AG04450 (cell line): ENCODE data around the gene HECTD4. TPM values are rescaled to one million over a fixed set of nuclear protein-coding genes. Genes with fewer than 3 reads are reported as not detected.
"Not testable (repeated sequence)": the region's sequence is repeated elsewhere in the genome, so short reads cannot be mapped to it uniquely, and the experiment has no call there.

Experiments
- CTCF ChIA-PET: fragments of 300-600, 350-600 bp; formaldehyde crosslinking; extraction: SDS; loops from one replicate; lab custom pipeline; 2022; ENCODE audit warnings: antibody characterized with exemption, inconsistent platforms; lab: Charles Lee
- POLR2A ChIA-PET: fragments of 350-600 bp; formaldehyde crosslinking; extraction: SDS; loops from one replicate; lab custom pipeline; 2021; ENCODE audit warnings: antibody characterized with exemption, inconsistent platforms; lab: Yijun Ruan, JAX
- DNase-seq: peaks from one replicate; pipeline ENCODE4 v3.0.0-alpha.2; 2011; ENCODE audit warnings: low read depth, low spot score
- H3K27ac ChIP-seq: one replicate; pipeline ENCODE4 v1.5.1; 2012; ENCODE audit warnings: low read depth, low read length, control low read depth
- H3K27me3 ChIP-seq: one replicate; pipeline ENCODE4 v1.6.0; 2012; ENCODE audit warnings: low read length; ENCODE audit not compliant: control insufficient read depth, insufficient read depth
- H3K4me3 ChIP-seq: 2 replicates; pipeline ENCODE4 v1.5.1; 2011; ENCODE audit warnings: mild to moderate bottlenecking, low read depth, low read length, control low read depth
- H3K9me3 ChIP-seq: 2 replicates; pipeline ENCODE4 v1.5.1; 2012; ENCODE audit warnings: low read length; ENCODE audit not compliant: control insufficient read depth, insufficient read depth
- polyA plus RNA-seq: library from polyadenylated mRNA; depleted of rRNA; stranded (reverse); fragments of >200 nt; gene quantifications from 2 replicates; pipeline ENCODE4 v1.2.3, GENCODE V29; 2011
- TF ChIP-seq, protein P1 (sequence below): IDR thresholded peaks from 2 replicates; pipeline ENCODE4 v1.5.1; 2011; ENCODE audit warnings: low read depth, low read length, control low read depth, inconsistent platforms

HECTD4 gene
- polyA plus RNA-seq, 1 experiment: 8.6 TPM

DNA sequence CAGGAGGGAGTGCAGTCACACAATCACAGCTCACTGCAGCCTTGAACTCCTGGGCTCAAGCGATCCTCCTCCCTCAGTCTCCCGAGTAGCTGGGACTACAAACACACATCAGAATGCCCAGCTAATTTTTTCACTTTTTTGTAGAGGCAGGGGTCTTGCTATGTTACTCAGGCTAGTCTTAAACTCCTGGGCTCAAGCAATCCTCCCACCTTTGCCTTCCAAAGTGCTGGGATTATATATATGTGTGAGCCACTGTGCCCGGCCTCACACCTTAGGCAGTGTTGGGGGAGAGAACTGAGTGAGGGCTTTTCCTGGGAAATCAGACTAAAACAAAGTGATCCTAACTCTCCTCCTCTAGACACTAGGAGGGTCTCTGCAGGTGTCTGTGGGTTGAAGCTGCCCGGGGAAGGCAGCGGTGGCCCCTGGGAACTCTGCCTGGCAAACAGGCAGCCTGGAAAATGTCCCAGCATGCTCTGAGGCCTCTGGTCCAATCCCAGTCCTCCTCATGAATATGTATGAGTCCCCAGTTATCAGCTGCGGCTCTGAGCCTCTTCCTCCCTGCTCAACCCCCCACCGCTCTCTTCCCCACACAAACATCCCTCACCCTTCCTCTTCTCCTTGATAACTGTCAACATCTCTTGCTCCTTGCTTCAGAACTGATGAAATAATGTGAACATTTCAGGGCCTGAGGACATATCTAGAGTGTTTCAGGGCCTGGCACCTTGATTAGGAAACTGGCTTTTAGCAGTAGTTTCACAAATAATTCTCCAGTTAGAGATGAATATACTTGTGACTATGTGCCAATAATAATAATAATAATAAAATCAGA lies 265.8 kb downstream of the HECTD4 start:
- POLR2A ChIA-PET: interaction anchor here (0.6 to 1.9 kb wide), 3 partner anchors 9 to 154 kb away, joined by 3 to 7 read pairs (median 3); partner anchors contain the start of gene TRAFD1

DNA sequence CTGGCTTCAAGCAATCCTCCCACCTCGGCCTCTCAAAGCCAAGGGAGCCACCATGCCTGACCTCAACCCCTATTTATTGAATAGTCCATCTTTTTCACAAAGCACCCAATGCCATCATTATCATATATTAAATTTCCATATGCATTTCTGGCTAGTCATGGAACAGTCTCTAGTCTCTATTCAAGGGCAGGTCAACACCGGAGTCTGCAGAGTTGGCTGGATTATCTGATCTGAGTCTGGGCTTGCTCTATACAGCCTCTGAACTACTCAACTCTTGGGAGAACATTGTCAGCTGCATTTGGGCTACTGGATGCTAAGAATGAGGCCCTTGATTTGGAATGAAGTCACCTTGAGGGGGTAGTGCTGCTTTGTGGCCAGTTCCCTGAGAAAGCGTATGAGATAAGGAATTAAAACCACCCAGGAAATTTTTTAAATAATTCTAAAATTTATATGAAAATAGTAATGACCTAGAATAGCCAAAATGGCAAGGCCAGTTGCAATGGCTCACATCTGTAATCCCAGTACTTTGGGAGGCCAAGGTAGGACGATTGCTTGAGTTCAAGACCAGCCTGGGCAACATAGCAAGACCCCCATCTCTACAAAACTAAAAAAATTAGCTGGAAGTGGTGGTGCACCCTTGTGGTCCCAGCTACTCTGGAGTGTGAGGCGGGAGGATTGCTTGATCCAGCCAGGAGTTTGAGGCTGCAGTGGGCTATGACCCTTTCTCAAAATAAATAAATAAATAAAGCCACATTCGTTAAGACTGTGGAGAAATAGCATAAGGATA lies 266.8 kb downstream of the HECTD4 start:
- CTCF ChIA-PET: interaction anchor here (1.6 kb wide), 1 partner anchor 271 kb away, joined by 4 read pairs; no protein-coding TSS in a partner anchor
- Histone ChIP-seq H3K9me3 (no peaks in the 10 kb centered on the region; the same call in 1 of the 2 replicates), H3K27me3 (no peaks in the 10 kb centered on the region), H3K27ac (no peak overlapping the region), H3K4me3 (no peak overlapping the region)
- no peak for DNase-seq
- POLR2A ChIA-PET: interaction anchor here (1.9 kb wide), 1 partner anchor 10 kb away, joined by 7 read pairs; the partner anchor contains the start of gene TRAFD1
- TF ChIP-seq, protein P1, sequence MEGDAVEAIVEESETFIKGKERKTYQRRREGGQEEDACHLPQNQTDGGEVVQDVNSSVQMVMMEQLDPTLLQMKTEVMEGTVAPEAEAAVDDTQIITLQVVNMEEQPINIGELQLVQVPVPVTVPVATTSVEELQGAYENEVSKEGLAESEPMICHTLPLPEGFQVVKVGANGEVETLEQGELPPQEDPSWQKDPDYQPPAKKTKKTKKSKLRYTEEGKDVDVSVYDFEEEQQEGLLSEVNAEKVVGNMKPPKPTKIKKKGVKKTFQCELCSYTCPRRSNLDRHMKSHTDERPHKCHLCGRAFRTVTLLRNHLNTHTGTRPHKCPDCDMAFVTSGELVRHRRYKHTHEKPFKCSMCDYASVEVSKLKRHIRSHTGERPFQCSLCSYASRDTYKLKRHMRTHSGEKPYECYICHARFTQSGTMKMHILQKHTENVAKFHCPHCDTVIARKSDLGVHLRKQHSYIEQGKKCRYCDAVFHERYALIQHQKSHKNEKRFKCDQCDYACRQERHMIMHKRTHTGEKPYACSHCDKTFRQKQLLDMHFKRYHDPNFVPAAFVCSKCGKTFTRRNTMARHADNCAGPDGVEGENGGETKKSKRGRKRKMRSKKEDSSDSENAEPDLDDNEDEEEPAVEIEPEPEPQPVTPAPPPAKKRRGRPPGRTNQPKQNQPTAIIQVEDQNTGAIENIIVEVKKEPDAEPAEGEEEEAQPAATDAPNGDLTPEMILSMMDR: no peak

More for the DNA sequence above, 265.8 kb downstream of the HECTD4 start:
- DNase-seq: no peak
- no peak overlapping the region for H3K27ac ChIP-seq
- CTCF ChIA-PET: interaction anchor here (0.8 to 1.6 kb wide), 2 partner anchors 15 to 270 kb away, joined by 4 to 5 read pairs; no protein-coding TSS in a partner anchor
- TF ChIP-seq, protein P1: no peak
- H3K4me3 ChIP-seq: no peak overlapping the region
- no peaks in the 10 kb centered on the region for H3K27me3 ChIP-seq
- no peaks in the 10 kb centered on the region; the same call in 1 of the 2 replicates for H3K9me3 ChIP-seq

DNA sequence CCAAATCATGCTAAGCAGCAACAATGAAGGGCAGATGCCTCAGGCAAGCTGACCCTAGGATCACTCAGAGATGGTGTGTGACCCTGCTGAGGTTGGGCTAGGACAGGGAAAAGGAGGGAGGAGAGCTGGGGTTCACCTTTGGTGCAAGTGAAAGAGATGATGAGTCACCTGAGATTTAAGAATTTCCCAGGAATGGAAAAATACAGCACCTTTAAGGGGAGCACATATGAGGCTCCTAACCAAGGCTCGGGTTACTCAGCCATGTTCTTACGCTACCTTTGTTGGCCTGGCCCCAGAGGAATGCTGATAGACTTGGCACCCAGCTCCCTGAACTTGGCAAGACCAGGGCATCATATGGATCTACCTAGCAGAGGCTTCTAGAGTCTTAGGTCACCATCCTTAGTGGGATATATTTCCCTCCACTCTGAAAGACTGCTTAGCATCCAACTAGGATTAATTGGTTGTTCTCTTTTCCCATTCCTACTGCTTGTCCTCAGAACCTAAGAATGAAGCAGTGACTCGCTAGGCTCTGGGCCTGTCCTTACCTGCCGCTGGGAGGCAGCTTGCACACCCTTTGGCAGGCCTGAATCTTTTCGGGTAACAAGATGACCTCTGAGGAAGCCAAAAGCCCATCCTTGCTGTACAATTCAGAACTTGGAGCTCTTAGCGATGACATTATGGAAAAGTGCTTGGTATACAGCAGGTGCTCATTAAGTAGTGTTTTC lies 269.7 kb downstream of the HECTD4 start:
- Histone ChIP-seq H3K9me3 (no peaks in the 10 kb centered on the region; the same call in 1 of the 2 replicates), H3K4me3 (no peak overlapping the region), H3K27ac (no peak overlapping the region), H3K27me3 (no peaks in the 10 kb centered on the region)
- TF ChIP-seq, protein P1: no peak
- ChIA-PET POLR2A (interaction anchor here (0.6 to 1.4 kb wide), 2 partner anchors 9 to 13 kb away, joined by 3 to 7 read pairs; partner anchors contain the start of gene TRAFD1), CTCF (interaction anchor here (1.0 to 1.4 kb wide), 2 partner anchors 12 to 167 kb away, joined by 4 to 5 read pairs; partner anchors contain the start of gene TRAFD1)
- DNase-seq: no peak

DNA sequence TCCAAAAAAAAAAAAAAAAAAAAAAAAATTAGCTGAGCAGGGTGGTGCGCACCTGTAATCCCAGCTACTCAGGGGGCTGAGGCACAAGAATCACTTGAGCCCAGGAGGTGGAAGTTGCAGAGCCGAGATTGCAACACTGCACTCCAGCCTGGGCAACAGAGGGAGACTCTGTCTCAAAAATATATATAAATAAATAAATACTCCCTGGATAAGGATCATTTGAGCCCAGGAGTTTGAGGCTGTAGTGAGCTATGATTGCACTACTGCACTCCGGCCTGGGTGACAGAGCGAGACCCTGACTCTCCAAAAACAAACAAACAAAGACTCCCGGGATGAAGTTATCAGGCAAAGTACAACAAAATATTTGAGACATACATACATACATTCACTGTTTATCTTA lies 270.3 kb downstream of the HECTD4 start:
- Histone ChIP-seq H3K9me3 (no peaks in the 10 kb centered on the region; the same call in 1 of the 2 replicates), H3K4me3 (no peak overlapping the region), H3K27me3 (no peaks in the 10 kb centered on the region), H3K27ac (no peak overlapping the region)
- no peak for DNase-seq
- CTCF ChIA-PET: interaction anchor here (0.6 to 1.4 kb wide), 3 partner anchors 13 to 166 kb away, joined by 4 to 9 read pairs (median 5); partner anchors contain the start of gene TRAFD1
- POLR2A ChIA-PET: interaction anchor here (0.7 kb wide), 1 partner anchor 20 kb away, joined by 14 read pairs; no protein-coding TSS in a partner anchor
- TF ChIP-seq, protein P1: no peak

DNA sequence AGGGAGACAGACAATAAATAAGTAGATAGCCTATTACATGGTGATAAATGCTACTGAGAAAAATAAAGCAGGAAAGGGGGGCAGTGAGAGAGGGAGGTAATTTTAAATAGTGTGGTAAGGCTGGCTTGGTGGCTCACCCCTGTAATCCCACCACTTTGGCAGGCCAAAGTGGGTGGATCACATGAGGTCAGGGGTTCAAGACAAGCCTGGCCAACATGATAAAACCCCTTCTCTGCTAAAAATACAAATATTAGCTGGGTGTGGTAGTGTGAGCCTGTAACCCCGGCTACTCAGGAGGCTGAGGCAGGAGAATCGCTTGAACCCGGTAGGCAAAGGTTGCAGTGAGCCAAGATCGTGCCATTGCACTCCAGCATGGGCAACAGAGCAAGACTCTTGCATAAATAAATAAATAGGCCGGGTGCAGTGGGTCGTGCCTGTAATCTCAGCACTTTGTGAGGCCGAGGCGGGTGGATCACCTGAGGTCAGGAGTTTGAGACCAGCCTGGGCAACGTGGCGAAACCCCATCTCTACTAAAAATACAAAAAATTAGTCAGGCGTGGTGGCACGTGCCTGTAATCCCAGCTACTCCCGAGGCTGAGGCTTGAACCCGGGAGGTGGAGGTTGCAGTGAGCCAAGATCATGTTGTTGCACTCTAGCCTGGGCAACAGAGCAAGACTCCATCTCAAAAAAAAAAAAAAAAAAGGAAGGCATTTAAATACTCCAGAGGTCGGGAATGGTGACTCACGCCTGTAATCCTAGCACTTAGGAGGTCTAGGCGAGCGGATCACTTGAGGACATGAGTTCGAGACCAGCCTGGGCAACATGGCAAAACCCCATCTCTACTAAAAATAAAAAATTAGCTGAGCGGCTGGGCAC lies 271.2 kb downstream of the HECTD4 start:
- not testable (repeated sequence) for H3K27ac ChIP-seq, H3K27me3 ChIP-seq, H3K9me3 ChIP-seq, DNase-seq, H3K4me3 ChIP-seq
- CTCF ChIA-PET: interaction anchor here (0.6 to 0.7 kb wide), 2 partner anchors 27 to 45 kb away, joined by 4 to 9 read pairs; no protein-coding TSS in a partner anchor
- POLR2A ChIA-PET: interaction anchor here (0.7 kb wide), 1 partner anchor 19 kb away, joined by 14 read pairs; no protein-coding TSS in a partner anchor
